H4 (cell line): Measurements from ENCODE around the gene MYH16. TPM values are rescaled to one million over a fixed set of nuclear protein-coding genes. Genes with fewer than 3 reads are reported as not detected.
"Not testable (repeated sequence)": the region's sequence is repeated elsewhere in the genome, so short reads cannot be mapped to it uniquely, and the experiment has no call there.

Source experiments
- DNase-seq: peaks from one replicate; pipeline ENCODE4 v3.0.0-alpha.2; 2015; ENCODE audit warnings: low spot score
- total RNA-seq: library from RNA; depleted of rRNA; stranded (reverse); fragments of >200 nt; shearing (Covaris generic); gene quantifications from 2 replicates; pipeline ENCODE4 v1.2.3, GENCODE V29; 2014

The MYH16 gene
- total RNA-seq, 1 experiment from 2014 or later: 0.15 TPM

GRCh38 chr7:99257675-99258074 is 15.0 kb upstream of the MYH16 start:
- DNase-seq: no peak

GRCh38 chr7:99258501-99258900 is 14.1 kb upstream of the MYH16 start:
- no peak for DNase-seq

GRCh38 chr7:99260395-99260794 is 12.2 kb upstream of the MYH16 start:
- DNase-seq: no peak

GRCh38 chr7:99261646-99262045 is 11.0 kb upstream of the MYH16 start:
- no peak for DNase-seq

- no peak for DNase-seq
These were observed 6.7 kb upstream of the MYH16 start for GRCh38 chr7:99265848-99266480.

- DNase-seq: peak; percentile 64
These were observed 5.2 kb upstream of the MYH16 start for GRCh38 chr7:99267481-99267840.

- no peak for DNase-seq
These were observed 4.6 kb upstream of the MYH16 start for GRCh38 chr7:99267841-99268576.

GRCh38 chr7:99268577-99268908 is 4.1 kb upstream of the MYH16 start:
- DNase-seq: no peak

- DNase-seq: no peak
These were observed 1.9 kb upstream of the MYH16 start for GRCh38 chr7:99270702-99271101.

- DNase-seq: not testable (repeated sequence)
These were observed 922 bp downstream of the MYH16 start for GRCh38 chr7:99273561-99273960.

- DNase-seq: not testable (repeated sequence)
These were observed 2.3 kb downstream of the MYH16 start for GRCh38 chr7:99274908-99275307.

GRCh38 chr7:99275496-99275895 is 2.9 kb downstream of the MYH16 start:
- DNase-seq: no peak

- DNase-seq: no peak
These were observed 5.5 kb downstream of the MYH16 start for GRCh38 chr7:99278180-99278579.

GRCh38 chr7:99284165-99284564 is 11.5 kb downstream of the MYH16 start:
- DNase-seq: not testable (repeated sequence)

- no peak for DNase-seq
These were observed 15.3 kb downstream of the MYH16 start for GRCh38 chr7:99287779-99288534.

- DNase-seq: no peak
These were observed 16.5 kb downstream of the MYH16 start for GRCh38 chr7:99289185-99289584.

GRCh38 chr7:99290148-99290547 is 17.5 kb downstream of the MYH16 start:
- DNase-seq: not testable (repeated sequence)

GRCh38 chr7:99290980-99291607 is 18.5 kb downstream of the MYH16 start:
- DNase-seq: no peak

GRCh38 chr7:99292127-99292526 is 19.5 kb downstream of the MYH16 start:
- no peak for DNase-seq

- DNase-seq: no peak
These were observed 20.5 kb downstream of the MYH16 start for GRCh38 chr7:99293167-99293566.

GRCh38 chr7:99293650-99294049 is 21.0 kb downstream of the MYH16 start:
- DNase-seq: no peak

- no peak for DNase-seq
These were observed 23.8 kb downstream of the MYH16 start for GRCh38 chr7:99296471-99296870.

- DNase-seq: no peak
These were observed 28.9 kb downstream of the MYH16 start for GRCh38 chr7:99301496-99301895.
